ENCODE results near the gene CEP250.
A peak's percentile ranks its signal among the peaks of the same experiment; 100 is the strongest.

Gene CEP250, protein sequence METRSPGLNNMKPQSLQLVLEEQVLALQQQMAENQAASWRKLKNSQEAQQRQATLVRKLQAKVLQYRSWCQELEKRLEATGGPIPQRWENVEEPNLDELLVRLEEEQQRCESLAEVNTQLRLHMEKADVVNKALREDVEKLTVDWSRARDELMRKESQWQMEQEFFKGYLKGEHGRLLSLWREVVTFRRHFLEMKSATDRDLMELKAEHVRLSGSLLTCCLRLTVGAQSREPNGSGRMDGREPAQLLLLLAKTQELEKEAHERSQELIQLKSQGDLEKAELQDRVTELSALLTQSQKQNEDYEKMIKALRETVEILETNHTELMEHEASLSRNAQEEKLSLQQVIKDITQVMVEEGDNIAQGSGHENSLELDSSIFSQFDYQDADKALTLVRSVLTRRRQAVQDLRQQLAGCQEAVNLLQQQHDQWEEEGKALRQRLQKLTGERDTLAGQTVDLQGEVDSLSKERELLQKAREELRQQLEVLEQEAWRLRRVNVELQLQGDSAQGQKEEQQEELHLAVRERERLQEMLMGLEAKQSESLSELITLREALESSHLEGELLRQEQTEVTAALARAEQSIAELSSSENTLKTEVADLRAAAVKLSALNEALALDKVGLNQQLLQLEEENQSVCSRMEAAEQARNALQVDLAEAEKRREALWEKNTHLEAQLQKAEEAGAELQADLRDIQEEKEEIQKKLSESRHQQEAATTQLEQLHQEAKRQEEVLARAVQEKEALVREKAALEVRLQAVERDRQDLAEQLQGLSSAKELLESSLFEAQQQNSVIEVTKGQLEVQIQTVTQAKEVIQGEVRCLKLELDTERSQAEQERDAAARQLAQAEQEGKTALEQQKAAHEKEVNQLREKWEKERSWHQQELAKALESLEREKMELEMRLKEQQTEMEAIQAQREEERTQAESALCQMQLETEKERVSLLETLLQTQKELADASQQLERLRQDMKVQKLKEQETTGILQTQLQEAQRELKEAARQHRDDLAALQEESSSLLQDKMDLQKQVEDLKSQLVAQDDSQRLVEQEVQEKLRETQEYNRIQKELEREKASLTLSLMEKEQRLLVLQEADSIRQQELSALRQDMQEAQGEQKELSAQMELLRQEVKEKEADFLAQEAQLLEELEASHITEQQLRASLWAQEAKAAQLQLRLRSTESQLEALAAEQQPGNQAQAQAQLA (N-terminal part only)

GRCh38 chr20:35454881-35455609 lies at the start of gene CEP250:
TSS of gene CEP250 (plus strand) at chr20:35455598. CDS start at chr20:35462368, 6,770 bp downstream.
- H3K4me3 ChIP-seq (ENCODE audit: low read length) = peak within 1 kb of the TSS; percentile 90
- TF ChIP-seq, protein P1, sequence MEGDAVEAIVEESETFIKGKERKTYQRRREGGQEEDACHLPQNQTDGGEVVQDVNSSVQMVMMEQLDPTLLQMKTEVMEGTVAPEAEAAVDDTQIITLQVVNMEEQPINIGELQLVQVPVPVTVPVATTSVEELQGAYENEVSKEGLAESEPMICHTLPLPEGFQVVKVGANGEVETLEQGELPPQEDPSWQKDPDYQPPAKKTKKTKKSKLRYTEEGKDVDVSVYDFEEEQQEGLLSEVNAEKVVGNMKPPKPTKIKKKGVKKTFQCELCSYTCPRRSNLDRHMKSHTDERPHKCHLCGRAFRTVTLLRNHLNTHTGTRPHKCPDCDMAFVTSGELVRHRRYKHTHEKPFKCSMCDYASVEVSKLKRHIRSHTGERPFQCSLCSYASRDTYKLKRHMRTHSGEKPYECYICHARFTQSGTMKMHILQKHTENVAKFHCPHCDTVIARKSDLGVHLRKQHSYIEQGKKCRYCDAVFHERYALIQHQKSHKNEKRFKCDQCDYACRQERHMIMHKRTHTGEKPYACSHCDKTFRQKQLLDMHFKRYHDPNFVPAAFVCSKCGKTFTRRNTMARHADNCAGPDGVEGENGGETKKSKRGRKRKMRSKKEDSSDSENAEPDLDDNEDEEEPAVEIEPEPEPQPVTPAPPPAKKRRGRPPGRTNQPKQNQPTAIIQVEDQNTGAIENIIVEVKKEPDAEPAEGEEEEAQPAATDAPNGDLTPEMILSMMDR (conservative IDR thresholded peaks at IDR 0.05; ENCODE audit: low read depth, low read length) = no peak
- DNase-seq (ENCODE audit: low read depth) = peak; percentile 79

- no peak for DNase-seq (ENCODE audit: low read depth)
- TF ChIP-seq, protein P1 (conservative IDR thresholded peaks at IDR 0.05; ENCODE audit: low read depth, low read length) = no peak
- H3K4me3 ChIP-seq (ENCODE audit: low read length) = no peak overlapping the region
Observed at GRCh38 chr20:35405775-35406174, 49.6 kb upstream of the CEP250 start.

GRCh38 chr20:35408270-35408669 lies 47.1 kb upstream of the CEP250 start:
- no peak for DNase-seq (ENCODE audit: low read depth)
- H3K4me3 ChIP-seq (ENCODE audit: low read length) = no peak overlapping the region
- TF ChIP-seq, protein P1 (conservative IDR thresholded peaks at IDR 0.05; ENCODE audit: low read depth, low read length) = no peak

GRCh38 chr20:35409542-35409941 lies 45.9 kb upstream of the CEP250 start:
- DNase-seq (ENCODE audit: low read depth) = no peak
- H3K4me3 ChIP-seq (ENCODE audit: low read length) = no peak overlapping the region
- TF ChIP-seq, protein P1 (conservative IDR thresholded peaks at IDR 0.05; ENCODE audit: low read depth, low read length) = no peak

DNA sequence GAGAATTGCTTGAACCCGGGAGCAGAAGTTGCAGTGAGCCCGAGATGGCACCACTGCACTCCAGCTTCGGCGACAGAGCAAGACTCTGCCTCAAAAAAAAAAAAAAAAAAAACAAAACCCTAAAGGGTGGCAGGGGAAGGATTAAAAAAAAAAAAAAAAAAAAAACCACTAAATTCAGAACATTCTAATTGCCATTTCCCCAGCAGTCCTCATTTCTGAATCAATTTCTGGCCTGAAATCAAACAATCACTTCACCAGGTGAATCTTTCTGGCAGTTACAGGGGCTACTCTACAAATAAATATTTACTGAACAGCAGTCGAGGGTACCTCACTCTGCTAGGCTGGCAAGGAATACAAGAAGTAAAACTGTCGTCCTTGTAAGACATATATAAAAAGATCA lies 44.8 kb upstream of the CEP250 start:
- H3K4me3 ChIP-seq (ENCODE audit: low read length) = peak overlapping the region; percentile 90
- TF ChIP-seq, protein P1 (conservative IDR thresholded peaks at IDR 0.05; ENCODE audit: low read depth, low read length) = no peak
- DNase-seq (ENCODE audit: low read depth) = no peak

GRCh38 chr20:35421322-35421721 lies 34.1 kb upstream of the CEP250 start:
- TF ChIP-seq, protein P1 (conservative IDR thresholded peaks at IDR 0.05; ENCODE audit: low read depth, low read length) = no peak
- no peak overlapping the region for H3K4me3 ChIP-seq (ENCODE audit: low read length)
- no peak for DNase-seq (ENCODE audit: low read depth)

All from retinal pigment epithelial cell (primary cell).